ENCODE data around the gene LARP6.

DNA sequence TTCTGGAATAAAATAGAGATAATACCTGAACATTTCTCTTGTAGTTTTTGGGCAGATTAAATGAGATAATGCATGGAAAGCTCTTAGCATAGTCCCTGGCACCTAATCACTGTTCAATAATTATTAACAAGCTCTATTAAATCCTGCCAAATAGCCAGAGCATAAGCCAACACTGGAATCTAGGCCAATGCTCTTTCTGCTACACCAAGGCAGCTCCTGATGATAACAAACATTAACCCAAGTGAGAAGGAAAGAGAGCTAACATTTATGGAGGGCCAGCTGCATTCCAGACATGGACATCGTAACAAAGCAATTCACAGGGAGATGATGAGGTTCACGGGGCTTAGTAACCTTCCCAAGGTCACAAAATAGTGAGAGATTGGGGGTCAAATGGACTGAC lies 23.3 kb downstream of the LARP6 start:
- no peak for TF ChIP-seq CTCF (IDR thresholded peaks at IDR 0.05)
- TF ChIP-seq POLR2A (IDR thresholded peaks at IDR 0.05): no peak

All from body of pancreas (tissue), 4 donors.